H1 (cell line): Measurements from ENCODE around the gene ATP13A3. TPM values are rescaled to one million over a fixed set of nuclear protein-coding genes. Genes with fewer than 3 reads are reported as not detected.

Experiments
- ASH2L ChIP-seq: fragments of 200-600, 300-600 bp; sonication (generic); IDR thresholded peaks from one replicate; pipeline ENCODE4 v1.7.1; 2017; ENCODE audit warnings: low read length
- ATF3 ChIP-seq: IDR thresholded peaks from 2 replicates; pipeline ENCODE4 v1.6.1; 2011; ENCODE audit warnings: low read depth, mild to moderate bottlenecking, low read length; ENCODE audit not compliant: insufficient read depth
- BRCA1 ChIP-seq: IDR thresholded peaks from 2 replicates; pipeline ENCODE4 v1.6.1; 2012; ENCODE audit warnings: low read depth, low read length, improper control_type of control experiment
- CHD7 ChIP-seq: fragments of 300-600 bp; sonication (generic); IDR thresholded peaks from 2 replicates; pipeline ENCODE4 v1.7.1; 2012; ENCODE audit warnings: low read length, moderate library complexity, mild to moderate bottlenecking, inconsistent platforms; ENCODE audit not compliant: insufficient replicate concordance
- EZH2 ChIP-seq: fragments of 200-600 bp; sonication (generic); IDR thresholded peaks from 2 replicates; pipeline ENCODE4 v1.7.1; 2012; ENCODE audit warnings: low read depth, mild to moderate bottlenecking, moderate library complexity, low read length, inconsistent platforms; ENCODE audit not compliant: severe bottlenecking
- JUN ChIP-seq: IDR thresholded peaks from 2 replicates; pipeline ENCODE4 v1.6.1; 2011; ENCODE audit warnings: low read depth, mild to moderate bottlenecking, improper control_type of control experiment, low read length
- KDM1A ChIP-seq: fragments of 200-600, 300-600 bp; sonication (generic); IDR thresholded peaks from 2 replicates; pipeline ENCODE4 v1.7.1; 2016; ENCODE audit warnings: mild to moderate bottlenecking, low read length, borderline replicate concordance
- MAX ChIP-seq: IDR thresholded peaks from 2 replicates; pipeline ENCODE4 v1.6.1; 2012; ENCODE audit warnings: inconsistent platforms
- RXRA ChIP-seq: IDR thresholded peaks from 2 replicates; pipeline ENCODE4 v1.6.1; 2011; ENCODE audit warnings: low read depth, mild to moderate bottlenecking, low read length, moderate library complexity; ENCODE audit not compliant: insufficient read depth
- SRF ChIP-seq: IDR thresholded peaks from 2 replicates; pipeline ENCODE4 v1.6.1; 2011; ENCODE audit warnings: mild to moderate bottlenecking, low read depth, low read length, moderate library complexity
- TEAD4 ChIP-seq: IDR thresholded peaks from 2 replicates; pipeline ENCODE4 v1.6.1; 2012; ENCODE audit warnings: low read depth, low read length, inconsistent platforms, mixed read lengths
- YY1 ChIP-seq: IDR thresholded peaks from 2 replicates; pipeline ENCODE4 v1.6.1; 2011; ENCODE audit warnings: low read depth, mild to moderate bottlenecking, low read length
- polyA plus RNA-seq, 7 experiments: library from polyadenylated mRNA; depleted of rRNA in 3 of 7; stranded (reverse) in 5 of 7; unstranded in 2 of 7; fragments of >200 nt in 5 of 7; fragments of 200-250 nt in 2 of 7; gene quantifications; 1 replicate in 5 of 7; 2 replicates in 1 of 7; 4 replicates in 1 of 7; pipeline versions ENCODE4 v1.2.1 to v1.2.3, GENCODE V29; 2011 to 2013; ENCODE audit warnings: missing spikeins in 2 of 7, mixed read lengths in 2 of 7
- total RNA-seq: library from RNA; stranded (reverse); fragmentation: NEBNext Ultra II Directional; extraction: Animal tissue kit (Norgen Biotek cat#: 25700); gene quantifications from 2 replicates; pipeline ENCODE4 v1.2.1, GENCODE V29; 2021

ATP13A3 gene
- total and polyA plus RNA-seq, 2 of the 8 experiments (the other 6 are each of a cell fraction or from before 2014, with no cell fraction given): 18.6 to 92.2 TPM

- no peak for TF ChIP-seq CHD7
- TF ChIP-seq JUN: no peak
- TF ChIP-seq ASH2L: no peak
- no peak for TF ChIP-seq MAX
- TF ChIP-seq ATF3: no peak
- no peak for TF ChIP-seq EZH2
- no peak for TF ChIP-seq KDM1A
- TF ChIP-seq RXRA: no peak
- TF ChIP-seq SRF: no peak
- no peak for TF ChIP-seq TEAD4
- no peak for TF ChIP-seq BRCA1
- TF ChIP-seq YY1: no peak
These were observed 17.3 kb upstream of the ATP13A3 start (continued) for GRCh38 chr3:194504146-194504545.
